ENCODE measurements around the gene MIEF2.

Gene MIEF2

DNA sequence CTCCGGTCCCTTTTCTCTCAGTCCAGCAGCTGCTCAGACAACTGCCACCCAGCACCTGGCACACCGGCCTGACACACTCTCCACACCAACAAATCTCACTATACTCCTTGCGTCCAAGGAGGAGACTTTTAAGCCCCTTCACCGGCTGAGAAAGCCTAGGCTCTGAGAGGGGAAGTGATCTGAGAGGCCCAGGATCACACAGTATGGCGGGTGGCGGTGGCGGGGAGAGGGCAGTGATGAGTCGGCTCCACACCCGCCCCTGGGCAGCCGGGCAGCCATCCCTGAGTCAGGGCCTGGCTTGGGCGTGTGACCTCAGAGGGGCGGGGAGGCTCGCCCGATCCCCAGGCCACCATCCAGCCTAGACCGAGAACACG is 2.5 kb upstream of the MIEF2 start:
- peak; percentile 49 for DNase-seq
- Histone ChIP-seq H3K36me3 (replicated peaks) (peaks cover 34% of the 10 kb centered on the region), H3K4me3 (ENCODE audit: low read depth, low read length) (peak overlapping the region; percentile 78), H3K27ac (peak overlapping the region; percentile 73), H3K27me3 (replicated peaks) (no peaks in the 10 kb centered on the region)
- in situ Hi-C loops (cut with HindIII; ENCODE audit: low pct_ligation_motif_present, low sequenced_read_pairs) = no loop called here
- TF ChIP-seq, protein P1, sequence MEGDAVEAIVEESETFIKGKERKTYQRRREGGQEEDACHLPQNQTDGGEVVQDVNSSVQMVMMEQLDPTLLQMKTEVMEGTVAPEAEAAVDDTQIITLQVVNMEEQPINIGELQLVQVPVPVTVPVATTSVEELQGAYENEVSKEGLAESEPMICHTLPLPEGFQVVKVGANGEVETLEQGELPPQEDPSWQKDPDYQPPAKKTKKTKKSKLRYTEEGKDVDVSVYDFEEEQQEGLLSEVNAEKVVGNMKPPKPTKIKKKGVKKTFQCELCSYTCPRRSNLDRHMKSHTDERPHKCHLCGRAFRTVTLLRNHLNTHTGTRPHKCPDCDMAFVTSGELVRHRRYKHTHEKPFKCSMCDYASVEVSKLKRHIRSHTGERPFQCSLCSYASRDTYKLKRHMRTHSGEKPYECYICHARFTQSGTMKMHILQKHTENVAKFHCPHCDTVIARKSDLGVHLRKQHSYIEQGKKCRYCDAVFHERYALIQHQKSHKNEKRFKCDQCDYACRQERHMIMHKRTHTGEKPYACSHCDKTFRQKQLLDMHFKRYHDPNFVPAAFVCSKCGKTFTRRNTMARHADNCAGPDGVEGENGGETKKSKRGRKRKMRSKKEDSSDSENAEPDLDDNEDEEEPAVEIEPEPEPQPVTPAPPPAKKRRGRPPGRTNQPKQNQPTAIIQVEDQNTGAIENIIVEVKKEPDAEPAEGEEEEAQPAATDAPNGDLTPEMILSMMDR (IDR thresholded peaks at IDR 0.05; ENCODE audit: low read depth, low read length, missing control alignments) = no peak

DNA sequence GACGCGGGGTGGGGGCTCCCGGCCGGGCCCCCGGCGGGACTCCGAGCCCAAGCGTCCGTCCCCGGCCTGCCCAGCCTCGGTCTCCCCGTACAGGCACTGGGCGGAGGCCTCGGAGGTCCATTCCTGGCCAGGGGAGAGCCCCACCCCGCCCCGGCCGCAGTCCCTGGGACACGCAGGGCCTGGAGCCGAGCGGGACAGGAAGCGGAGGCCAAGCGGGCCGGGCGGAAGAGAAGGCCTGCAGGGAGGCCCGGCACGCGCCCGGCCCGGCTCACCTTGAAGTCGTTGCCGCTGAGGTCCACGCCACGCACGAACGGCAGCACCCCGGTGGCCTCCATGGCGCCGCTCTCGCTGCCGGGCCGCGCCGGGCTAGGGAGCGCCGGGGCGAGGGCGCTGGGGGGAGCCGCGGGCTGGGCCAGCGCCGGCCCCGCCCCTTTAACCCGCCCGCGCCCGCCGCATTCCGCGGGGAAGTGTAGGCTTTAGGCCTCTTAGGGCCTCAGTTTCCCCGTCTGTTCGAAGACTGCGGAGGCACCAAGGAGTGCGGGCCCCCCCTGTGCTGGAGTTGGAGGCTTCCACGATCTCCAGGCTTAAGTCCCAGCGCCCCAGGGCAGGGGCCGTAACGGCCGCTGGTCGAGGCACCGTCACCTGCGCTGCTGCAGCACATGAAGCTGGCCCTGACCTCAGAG is 2.0 kb upstream of the MIEF2 start, which contains the start of gene FLII:
Gene FLII, minus strand, starts transcription at position 383 of the 683 bp plus-strand sequence. Its CDS starts 48 bp downstream, at position 335.
- Histone ChIP-seq H3K27me3 (replicated peaks) (no peaks in the 10 kb centered on the region), H3K36me3 (replicated peaks) (peaks cover 32% of the 10 kb centered on the region), H3K4me3 (ENCODE audit: low read depth, low read length) (peak within 1 kb of the TSS; percentile 78), H3K27ac (peak within 1 kb of the TSS; percentile 73)
- DNase-seq = no peak
- TF ChIP-seq, protein P1 (IDR thresholded peaks at IDR 0.05; ENCODE audit: low read depth, low read length, missing control alignments) = no peak
- in situ Hi-C loops (cut with HindIII; ENCODE audit: low pct_ligation_motif_present, low sequenced_read_pairs) = no loop called here

DNA sequence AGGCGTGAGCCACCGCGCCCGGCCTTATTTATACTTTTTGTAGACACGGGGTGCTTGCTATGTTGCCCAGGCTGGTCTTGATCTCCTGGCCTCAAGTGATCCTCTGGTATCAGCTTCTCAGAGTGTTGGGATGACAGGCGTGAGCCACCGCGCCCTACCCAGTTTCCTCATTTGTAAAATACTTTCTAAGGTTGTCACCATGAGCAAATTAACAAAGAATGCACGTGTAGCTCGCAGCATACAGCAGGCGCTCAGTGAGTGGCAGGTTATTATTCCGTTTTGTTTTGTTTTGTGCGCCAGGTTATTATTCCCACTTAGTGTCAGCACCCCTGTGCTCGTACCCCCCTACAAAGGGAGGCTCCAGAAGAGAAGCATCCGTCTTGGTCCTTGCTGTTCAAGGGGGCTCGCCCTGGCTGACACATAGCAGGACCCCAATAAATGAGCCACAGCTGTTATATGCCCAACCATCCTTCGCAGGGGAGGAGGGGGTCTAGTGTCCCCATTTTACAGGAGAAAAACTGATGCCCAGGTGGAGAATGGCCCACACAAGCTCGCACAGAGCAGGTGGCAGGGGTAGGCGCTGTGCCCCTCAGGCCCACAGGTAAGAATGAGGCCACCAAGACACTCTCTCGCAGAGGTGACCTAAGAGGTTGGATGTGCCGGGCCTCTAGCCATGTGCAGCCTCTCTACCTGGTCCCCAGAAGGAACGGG is 686 bp upstream of the MIEF2 start:
- no peaks in the 10 kb centered on the region for H3K27me3 ChIP-seq (replicated peaks)
- DNase-seq = no peak
- TF ChIP-seq, protein P1 (IDR thresholded peaks at IDR 0.05; ENCODE audit: low read depth, low read length, missing control alignments) = no peak
- in situ Hi-C loops (cut with HindIII; ENCODE audit: low pct_ligation_motif_present, low sequenced_read_pairs) = no loop called here
- H3K4me3 ChIP-seq (ENCODE audit: low read depth, low read length) = peak overlapping the region; percentile 86
- H3K36me3 ChIP-seq (replicated peaks) = peaks cover 27% of the 10 kb centered on the region
- H3K27ac ChIP-seq = no peak overlapping the region

DNA sequence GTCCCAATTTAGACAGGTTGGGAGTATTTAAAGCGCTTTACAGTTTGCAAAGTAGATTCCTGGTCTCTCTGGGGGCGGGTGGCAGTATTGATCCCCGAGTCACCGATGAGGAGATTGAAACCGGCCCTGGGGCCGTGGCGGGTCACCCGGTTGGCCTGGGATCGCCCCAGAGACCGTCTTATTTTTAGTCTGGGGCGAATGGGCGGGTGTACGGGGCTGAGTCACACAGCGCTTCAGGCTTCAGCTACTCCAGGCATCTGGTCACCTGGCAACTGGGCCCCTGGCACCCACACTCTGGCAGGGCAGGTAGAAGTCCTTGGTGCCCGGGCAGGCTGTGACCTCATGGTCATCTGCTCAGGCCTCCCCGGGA is 669 bp downstream of the MIEF2 start:
- TF ChIP-seq, protein P1 (IDR thresholded peaks at IDR 0.05; ENCODE audit: low read depth, low read length, missing control alignments) = no peak
- in situ Hi-C loops (cut with HindIII; ENCODE audit: low pct_ligation_motif_present, low sequenced_read_pairs) = no loop called here
- Histone ChIP-seq H3K27me3 (replicated peaks) (no peaks in the 10 kb centered on the region), H3K27ac (peak overlapping the region; percentile 22), H3K36me3 (replicated peaks) (peaks cover 16% of the 10 kb centered on the region), H3K4me3 (ENCODE audit: low read depth, low read length) (peak overlapping the region; percentile 86)
- no peak for DNase-seq

DNA sequence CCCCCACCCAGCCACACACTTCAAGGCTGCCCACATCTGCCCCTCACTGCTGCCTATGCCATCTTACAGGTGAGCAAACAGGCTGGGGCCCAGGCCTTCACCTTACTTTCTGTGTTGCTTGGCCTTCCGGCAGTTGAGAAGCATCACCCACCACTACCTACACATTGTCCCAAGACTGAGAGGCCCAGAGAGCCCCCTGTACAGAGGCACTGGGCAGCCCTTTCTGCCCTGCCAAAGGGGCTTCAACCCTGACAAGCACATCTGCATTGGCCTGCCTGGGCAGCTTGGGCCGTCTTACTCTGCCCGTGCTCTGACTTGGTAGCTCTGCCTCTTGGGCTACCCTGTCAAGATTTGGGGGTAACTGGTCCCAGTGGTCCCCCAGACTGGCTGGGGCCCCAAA is 1.2 kb downstream of the MIEF2 start:
- in situ Hi-C loops (cut with HindIII; ENCODE audit: low pct_ligation_motif_present, low sequenced_read_pairs) = no loop called here
- Histone ChIP-seq H3K4me3 (ENCODE audit: low read depth, low read length) (peak overlapping the region; percentile 86), H3K27ac (no peak overlapping the region), H3K27me3 (replicated peaks) (no peaks in the 10 kb centered on the region), H3K36me3 (replicated peaks) (peaks cover 13% of the 10 kb centered on the region)
- TF ChIP-seq, protein P1 (IDR thresholded peaks at IDR 0.05; ENCODE audit: low read depth, low read length, missing control alignments) = no peak
- DNase-seq = no peak

All from brain microvascular endothelial cell (primary cell).